NCI-H82 treated with DMSO at 0.1 percent for 48 hours (cell line): ENCODE data around the gene SPTLC2.

Source experiments
- DNase-seq: peaks from one replicate; lab custom pipeline; 2025; ENCODE audit not compliant: unreplicated experiment; lab: John Stamatoyannopoulos, UW

Gene SPTLC2

DNA sequence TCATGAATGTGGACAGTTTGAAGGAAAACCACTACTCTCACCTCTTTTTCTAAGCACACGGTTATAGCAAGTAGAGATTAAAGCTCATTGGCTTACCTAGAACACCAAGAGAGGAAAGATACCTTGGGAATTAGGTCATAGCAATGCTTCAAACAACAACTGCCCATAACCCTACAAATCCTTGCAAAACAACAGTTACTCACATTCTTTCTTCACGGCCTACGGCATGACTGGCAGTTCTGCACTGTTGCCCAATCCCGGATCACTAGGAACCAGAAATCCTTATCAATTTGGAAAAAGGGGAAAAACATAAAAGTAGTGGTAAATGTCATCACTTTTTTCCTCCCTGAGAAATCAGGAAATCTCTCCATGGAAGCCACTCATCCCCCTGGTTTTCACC lies 108.2 kb downstream of the SPTLC2 start:
- DNase-seq: no peak

DNA sequence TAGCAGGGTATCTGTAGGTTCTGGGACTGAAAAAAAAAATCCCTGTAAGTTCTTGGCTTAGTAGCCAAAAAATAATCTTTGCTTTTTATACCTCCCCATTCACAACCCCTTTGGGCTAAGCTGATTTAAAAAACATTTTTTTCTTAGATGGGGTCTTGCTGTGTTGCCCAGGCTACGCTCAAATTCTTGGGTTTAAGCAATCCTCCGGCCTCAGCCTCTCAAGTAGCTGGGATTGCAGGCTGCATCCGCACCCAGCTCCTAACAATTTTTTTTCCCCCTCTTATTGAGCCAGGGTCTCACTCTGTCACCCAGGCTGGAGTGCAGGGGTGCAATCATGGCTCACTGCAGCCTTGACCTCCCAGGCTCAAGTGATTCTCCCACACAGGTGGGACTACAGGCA lies 108.7 kb downstream of the SPTLC2 start:
- no peak for DNase-seq

DNA sequence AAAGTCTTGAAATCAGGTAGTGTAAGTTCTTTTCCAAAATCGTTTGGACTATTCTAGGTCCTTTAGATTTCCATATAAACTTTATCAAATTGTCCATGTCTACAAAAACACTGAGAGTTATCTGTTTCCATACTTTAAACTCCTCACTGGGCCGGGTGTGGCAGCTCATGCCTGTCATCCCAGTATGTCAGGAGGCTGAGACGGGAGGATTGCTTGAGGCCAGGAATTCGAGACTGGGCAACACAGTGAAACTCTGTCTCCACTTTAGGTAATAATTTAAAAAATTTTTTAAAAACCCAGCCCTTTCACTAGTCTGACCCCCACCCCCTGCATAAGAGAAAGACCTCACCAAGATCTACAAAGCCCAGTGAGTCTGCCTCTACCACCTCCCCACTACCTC lies 111.4 kb downstream of the SPTLC2 start:
- DNase-seq: no peak

DNA sequence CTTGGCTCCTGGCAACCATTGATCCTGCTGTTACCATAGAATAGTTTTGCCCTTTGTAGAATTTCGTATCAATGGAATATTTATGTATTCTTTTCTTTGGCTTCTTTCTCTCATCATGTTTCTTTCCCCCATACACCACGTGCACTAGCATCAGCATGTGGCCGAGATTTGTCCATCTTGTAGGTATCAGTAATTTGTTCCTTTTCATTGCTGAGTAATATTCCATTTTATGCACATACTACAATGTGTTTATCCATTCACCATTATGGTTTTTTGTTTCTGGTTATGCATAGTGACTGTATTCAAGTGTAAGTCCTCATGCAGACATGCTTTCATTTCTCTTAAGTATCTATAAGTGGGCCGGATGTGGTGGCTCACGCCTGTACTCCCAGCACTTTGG lies 113.3 kb downstream of the SPTLC2 start:
- DNase-seq: no peak

DNA sequence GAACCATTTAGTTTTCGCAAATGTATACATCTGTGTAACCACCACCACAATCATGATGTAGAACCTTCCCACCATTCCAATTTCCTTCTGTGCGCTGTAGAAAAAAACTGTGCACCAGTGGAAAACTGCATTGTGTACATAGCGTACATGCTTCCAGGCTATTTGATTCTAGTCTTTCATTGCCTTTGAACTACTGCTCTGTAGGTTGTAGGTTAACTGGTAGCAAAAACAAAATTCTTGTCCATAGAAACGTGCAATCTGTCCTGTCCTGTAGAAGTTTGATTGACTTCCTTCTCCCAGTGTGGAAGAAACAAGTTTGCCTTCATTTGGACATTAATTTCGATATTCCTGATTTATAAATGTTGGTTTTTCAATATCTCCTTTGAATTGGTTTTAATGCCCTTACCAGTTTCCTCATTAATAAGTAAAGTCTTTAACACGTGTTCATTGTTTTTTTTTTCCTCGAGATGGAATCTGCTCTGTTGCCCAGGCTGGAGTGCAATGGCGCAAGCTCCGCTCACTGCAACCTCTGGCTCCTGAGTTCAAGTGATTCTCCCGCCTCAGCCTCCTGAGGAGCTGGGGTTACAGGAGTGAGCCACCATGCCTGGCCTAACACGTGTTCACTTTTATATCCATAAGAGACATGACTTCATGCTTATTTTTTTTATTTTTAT lies 114.2 kb downstream of the SPTLC2 start:
- DNase-seq: no peak

DNA sequence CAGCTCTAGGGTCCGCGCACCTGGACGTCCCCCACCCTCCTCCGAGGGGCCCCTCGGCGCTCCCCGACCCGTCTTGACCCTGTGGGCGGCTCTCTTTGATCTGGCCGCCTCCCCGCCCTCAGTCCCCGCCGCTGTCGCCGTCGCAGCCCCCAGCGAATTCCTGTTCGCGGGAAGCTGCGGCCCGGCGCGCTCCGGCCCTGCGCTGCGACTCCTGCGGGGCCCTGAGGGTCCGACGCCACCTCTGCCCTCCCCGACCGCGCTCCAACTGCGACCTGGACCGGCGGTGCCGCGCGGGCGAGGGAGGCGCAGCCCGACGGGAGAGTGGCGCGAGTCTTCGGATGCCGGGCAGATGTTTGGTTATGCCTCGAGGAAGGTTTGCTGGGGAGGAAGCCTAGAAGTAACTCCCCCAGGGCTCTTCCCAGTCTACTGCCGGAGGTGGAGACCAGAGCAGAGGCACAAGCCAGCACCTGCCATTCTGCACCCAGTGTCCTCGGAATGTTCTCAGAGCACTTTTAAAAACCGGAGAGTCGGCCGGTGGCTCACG lies 117.4 kb downstream of the SPTLC2 start:
- DNase-seq: no peak

DNA sequence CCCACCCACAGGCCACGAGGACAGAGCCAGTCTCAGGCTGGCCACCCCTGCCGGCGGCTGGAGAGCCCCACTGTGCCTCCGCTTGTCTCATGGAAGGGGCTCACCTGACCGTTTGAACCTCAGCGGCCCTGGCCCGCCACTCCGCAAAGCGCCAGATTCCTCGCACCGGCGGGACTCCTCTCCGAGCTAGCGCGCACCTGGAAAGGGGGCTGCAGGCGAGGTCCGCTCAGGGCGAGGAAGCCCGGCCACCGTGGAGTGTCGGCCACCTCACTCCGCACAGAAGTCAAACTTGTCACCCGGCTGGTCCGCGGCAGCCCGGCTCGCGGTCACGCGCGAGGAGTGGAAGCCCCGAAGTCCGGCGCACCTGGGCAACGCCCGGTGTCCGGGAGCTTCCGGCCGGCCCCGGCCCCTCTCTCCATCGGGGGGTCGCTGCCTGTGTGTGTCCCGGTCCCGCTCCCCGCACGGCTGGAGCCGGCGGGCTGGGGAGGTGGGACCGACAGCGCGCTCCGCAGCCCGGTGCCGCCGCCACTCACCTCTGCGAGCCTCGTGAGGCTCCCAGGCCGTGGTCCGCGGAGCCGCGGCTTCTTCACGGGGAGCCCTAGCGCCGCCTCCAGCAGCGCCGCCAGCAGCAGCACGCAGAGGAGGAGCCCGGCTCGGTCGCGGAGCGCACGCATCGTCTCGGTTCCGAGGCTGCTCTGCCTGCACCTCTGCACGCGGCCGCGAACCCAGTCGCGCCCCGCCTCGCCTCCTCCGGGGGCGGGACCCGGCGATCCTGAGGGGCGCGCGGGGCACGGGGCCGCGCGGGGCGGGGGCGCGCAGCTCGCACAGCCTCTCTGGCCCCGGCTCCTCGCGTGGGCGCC lies 118.1 kb downstream of the SPTLC2 start, which contains the start of gene ISM2:
Gene ISM2, minus strand, starts transcription at position 697 of the 860 bp plus-strand sequence. Its CDS starts 23 bp downstream, at position 674.
- no peak for DNase-seq

DNA sequence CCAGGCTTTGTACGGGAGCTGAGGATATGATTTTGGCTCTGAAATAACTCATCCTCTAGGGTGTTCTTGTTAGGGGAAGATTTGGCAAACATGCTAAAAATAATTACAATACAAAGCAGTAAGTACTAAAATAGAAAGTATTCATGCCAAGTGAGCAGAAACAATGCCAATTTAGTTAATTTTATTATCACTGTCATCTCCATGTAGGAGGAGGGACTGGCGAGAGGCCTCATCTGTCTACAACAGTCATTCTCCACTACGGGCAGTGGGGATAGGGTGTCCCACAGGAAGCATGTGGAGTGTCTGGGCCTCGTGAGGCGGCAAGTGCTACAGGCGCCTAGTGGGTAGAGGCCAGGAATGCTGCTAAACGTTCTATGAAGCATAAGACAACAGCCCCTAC lies 121.1 kb downstream of the SPTLC2 start:
- DNase-seq: no peak

DNA sequence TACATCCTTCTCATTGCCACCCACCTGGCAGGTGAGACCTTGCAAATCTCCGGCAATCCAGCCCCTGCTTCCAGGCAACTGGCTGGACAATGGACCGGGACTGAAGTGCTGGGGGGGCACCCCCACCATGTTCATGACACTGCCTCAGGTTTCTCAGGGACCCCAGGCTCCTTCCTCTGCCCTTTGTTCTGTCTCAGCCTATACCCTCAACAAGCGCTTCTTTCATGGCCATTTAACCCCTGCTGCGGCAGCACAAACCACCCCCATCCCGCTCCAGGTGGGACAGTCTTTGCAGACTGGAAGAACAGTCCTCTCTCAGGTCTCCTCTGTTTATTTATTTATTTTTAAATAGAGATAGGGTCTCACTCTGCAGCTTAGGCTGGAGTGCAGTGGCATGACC lies 125.4 kb downstream of the SPTLC2 start:
- no peak for DNase-seq

DNA sequence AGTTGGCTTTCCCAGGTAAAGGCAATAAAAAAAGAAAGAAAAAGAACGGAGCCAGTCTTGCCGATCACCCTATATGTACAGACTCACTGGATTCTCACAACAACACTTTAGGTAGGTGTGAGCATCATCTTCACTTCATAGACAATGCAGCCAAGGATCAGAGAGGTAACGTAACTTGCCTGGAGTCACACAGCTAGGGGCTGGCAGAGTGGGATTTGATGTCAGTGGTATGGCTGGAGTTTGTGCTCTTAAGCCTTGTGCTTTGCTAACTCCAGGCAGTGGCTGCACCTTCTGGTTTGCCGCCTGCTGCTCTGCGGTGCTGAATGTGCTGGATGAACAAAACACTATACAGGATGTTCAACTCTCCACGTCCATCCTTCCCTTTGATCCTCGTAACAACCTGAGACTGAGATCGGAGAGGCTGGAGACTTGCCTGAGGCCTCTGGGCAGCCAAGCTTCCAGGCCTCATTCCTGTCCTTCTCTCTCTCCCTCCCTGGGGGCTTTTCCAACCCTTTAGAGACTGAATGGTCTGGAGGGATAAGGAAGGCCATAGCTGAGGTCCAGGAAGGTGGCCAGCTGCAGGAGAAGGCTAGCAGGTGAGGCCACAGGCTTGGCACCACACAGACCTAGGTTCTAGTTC lies 126.0 kb downstream of the SPTLC2 start:
- no peak for DNase-seq

DNA sequence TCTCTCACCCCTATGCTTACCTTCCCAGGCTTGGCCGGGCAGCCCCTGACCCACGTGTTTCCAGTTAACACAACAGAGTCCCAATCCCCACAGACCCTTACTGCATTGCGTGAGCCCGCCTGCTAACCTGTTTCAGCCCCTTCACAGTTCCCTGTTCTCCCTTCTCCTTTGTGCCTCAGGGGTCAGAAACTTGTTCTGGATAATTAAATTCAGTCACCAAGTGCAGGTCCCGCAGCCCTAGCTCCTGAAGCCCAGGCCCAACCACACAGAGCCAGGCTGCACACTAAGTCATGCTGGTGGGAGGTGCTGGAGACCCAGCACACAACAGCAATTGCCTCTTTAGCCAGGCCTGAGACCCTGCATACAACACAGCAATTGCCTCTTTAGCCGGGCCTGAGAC lies 127.4 kb downstream of the SPTLC2 start:
- DNase-seq: no peak

DNA sequence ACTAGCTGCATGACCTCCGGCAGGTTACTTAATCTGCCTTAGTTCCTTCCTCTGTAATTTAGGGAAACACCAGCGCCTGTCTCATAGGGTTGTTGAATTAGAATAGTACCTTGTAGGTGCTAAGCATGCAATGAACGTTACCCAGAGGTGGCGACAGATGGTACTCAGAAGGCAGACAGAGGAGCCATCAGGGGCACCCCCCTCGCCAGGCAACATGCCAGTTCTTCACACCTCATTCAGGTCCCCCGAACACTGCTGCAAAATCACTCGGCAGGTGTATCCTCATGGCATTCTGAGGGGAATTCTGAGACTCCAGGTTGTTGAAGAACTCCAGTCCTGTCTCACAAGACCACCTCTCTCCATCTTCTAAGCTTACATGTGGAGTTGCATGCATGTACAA lies 127.9 kb downstream of the SPTLC2 start:
- no peak for DNase-seq

DNA sequence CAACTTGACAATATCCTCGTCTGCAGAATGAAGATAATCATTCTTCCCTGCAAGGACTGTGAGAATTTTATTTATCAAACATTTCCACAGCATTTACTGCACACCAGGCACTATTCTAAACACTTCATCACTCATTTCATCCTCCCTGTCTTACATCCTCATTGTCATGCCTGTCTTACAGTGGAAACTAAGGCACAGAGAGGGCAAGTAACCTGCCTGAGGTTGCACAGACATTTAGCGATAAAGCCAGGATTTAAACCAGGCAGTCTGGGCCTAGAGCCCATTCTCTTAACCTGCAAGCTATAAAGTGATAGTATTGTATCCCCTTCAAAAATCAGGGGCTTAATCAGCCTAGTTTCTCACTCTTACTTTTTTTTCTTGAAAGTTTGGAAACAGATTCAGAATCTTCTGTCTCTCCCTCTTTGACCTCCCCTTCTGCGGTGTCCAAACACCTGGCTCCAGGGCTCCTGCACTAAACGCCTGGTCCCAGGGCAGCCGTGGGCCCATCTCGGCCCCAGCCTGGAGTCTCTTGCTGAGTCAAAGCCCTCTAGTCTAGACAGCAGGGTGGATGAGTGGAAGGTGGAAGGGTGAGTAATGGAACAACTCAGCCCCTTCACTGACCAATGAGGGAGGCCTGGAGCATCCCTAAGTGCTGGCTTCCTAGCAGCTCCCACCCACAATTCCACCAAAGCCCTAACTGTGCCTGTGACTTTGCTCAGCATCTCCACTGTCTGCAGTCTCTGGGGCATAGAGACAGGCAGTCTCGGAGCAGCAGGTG lies 130.3 kb downstream of the SPTLC2 start:
- no peak for DNase-seq

DNA sequence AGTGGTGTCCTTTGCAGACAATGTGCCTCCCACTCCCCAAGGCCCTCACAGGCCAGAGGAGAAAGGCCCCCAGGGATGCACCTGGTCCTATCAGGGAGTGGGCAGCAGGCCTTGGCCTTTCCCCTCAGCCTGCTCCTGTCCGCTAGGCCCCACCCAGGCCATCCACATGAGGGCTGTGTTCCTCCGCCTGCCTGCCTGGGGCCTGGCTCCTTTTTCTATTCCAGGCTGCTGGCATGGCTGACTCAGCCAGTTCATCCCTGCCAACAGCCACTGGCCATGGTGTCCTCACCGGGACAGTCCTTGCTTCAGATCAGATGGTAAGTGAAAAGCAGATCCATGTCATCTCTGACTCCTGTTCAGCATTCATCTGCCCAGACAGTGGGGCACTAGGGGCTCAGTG lies 131.2 kb downstream of the SPTLC2 start:
- no peak for DNase-seq

DNA sequence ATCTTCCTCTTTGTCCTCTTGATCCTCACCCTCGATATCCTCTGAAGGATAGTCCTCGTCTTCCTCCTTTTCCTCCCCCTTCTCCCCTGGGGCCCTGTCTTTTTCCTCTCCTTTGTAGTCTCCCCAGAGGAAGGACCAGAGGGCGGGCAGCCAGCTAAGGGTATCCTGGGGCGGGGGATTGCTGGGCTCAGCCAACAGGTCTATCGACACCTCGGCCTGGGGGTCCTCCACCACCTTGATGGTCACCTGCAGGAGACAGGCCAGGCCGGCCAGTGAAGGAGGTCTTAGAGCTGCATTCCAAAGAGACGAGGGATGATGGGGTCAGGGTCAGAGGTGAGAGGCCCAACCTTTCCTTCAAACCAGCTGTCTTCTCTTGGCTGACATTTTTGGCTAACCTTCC lies 134.0 kb downstream of the SPTLC2 start:
- DNase-seq: no peak

DNA sequence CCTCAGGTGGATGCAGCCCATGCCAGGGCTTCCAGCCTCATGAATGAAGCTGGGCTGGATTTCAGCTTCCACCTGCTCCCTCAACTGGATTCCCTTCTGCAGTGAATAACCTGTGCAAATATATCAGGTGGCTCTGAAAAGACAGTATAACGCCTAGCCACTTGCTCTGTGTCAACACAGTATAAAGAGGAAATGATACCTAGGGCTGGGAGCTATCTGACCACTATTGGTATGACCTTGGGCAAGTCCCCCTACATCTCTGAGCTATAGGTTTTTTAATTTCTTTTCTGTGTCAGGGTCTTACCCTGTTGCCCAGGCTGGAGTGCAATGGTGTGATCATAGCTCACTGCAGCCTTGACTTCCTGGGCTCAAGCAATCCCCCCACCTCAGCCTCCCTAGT lies 137.6 kb downstream of the SPTLC2 start:
- no peak for DNase-seq

DNA sequence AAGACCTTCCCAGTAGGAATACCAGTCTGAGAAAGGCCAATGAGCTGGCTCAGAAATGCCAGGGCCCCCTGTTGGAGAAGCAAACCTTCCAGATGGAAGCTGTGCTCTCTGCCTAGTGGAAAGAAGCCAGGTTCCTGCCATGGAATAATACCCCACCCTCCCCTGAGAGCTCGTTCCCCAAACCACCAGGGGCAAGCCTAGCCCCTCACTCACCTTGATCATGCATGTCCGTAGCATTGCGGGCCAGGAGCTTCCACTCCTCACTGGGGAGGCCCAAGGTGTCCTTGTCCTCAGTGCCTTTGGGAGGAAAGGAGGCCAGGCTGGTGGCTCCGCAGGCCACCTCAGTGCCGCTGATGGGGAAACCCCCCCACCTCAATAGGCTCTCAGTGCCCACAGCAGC lies 138.4 kb downstream of the SPTLC2 start:
- DNase-seq: no peak

DNA sequence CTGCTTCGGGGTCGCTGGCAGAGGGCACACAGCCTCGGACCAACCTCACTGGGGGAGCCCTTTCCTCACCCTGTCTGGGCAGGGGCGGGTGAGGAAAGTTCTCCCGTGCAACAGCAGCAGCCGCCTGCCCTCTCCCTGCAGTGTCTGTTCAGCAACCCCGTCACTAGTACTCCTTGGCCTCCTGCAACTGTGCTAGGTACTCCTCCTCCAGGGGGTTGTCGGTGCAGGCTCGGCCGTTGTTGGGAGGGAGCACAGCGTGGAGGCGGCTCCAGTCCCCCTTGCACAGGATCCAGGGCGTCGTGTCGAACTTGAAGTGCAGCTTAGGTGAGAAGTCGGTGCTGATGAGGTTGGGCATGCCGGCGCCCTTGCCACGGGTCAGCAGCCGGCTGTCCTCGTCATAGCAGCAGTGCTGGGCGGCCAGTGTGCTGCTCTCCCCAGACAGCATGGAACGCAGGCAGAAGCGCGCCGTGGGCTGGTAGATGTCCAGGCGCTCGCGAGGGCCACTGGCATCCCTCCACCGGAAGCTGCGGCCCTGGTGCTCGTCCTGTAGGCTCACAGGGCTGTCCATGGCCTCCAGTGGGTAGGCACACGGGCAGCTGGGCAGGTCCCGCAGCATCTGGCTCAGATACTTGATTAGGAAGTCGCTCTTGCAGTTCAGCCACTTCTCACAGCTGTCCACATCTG lies 140.9 kb downstream of the SPTLC2 start:
- DNase-seq: no peak

DNA sequence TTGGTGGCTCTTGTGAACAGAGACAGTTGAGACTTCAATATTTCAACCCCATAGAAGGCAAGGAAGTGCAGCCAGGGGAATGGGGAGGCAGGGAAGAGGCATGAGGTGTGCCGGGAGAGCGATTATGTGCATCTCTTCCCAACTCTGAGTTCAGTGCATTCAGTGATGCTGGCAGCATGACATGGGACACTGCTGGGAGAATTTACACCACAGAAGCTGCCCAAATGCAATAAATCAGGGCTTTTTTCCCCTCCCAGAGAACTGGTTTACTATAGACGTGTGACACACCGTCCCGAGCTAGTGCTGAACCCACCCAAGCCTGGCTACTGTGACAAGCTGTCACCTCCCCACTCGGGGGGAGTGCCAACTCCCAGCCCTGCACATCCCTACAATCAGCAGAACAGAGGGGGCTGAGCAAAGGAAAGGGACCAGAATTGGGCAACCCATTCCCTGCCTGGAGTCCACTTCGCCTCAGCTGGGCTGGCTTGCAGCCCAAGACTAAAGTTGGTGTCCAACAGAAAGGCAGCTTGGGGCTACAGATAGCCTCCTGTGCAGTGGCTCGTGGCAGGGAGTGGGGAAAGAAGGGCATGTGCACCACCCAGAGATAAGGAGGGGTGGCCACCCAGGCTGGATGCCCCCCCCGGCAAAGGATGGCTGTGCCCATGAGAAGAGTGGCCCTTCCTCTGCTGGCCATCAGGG lies 141.8 kb downstream of the SPTLC2 start:
- no peak for DNase-seq

DNA sequence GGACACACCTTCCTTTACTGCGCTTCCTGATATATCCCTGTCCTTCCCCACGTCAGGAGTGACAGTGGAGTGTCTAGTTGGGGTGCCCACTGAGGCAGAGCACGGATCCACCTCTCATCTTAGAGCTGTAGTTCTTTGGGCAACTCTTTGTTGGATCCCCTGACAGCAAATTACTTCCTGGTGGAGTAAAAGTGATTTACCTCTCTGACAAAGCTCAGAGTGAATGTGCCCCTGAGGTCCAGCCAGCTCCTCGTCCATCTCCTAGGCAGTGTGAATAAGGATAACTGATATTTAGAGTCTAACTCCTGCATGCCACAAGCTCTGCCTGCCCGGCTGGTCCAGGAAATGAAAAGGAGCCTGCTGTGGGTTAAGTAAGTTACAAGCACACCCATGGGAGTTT lies 142.5 kb downstream of the SPTLC2 start:
- no peak for DNase-seq
